A375 (cell line): ENCODE data around the gene UTP3. TPM values are rescaled to one million over a fixed set of nuclear protein-coding genes. Genes with fewer than 3 reads are reported as not detected.

Experiments used
- small RNA-seq: library from RNA; depleted of rRNA; stranded (forward); fragments of <200 nt; gene quantifications from one replicate; pipeline ENCODE3, GENCODE V24; 2014
- total RNA-seq: library from RNA; depleted of rRNA; stranded (reverse); fragments of >200 nt; shearing (Covaris generic); gene quantifications from 2 replicates; pipeline ENCODE4 v1.2.3, GENCODE V29; 2014; rRNA removed

Gene UTP3, protein sequence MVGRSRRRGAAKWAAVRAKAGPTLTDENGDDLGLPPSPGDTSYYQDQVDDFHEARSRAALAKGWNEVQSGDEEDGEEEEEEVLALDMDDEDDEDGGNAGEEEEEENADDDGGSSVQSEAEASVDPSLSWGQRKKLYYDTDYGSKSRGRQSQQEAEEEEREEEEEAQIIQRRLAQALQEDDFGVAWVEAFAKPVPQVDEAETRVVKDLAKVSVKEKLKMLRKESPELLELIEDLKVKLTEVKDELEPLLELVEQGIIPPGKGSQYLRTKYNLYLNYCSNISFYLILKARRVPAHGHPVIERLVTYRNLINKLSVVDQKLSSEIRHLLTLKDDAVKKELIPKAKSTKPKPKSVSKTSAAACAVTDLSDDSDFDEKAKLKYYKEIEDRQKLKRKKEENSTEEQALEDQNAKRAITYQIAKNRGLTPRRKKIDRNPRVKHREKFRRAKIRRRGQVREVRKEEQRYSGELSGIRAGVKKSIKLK
- total RNA-seq: 26.1 and 34.2 TPM in 2 replicates

GRCh38 chr4:70687821-70688794 lies at the start of gene UTP3:
Gene UTP3, plus strand, starts transcription at chr4:70688532. Its CDS starts 146 bp downstream, at chr4:70688678.

DNA sequence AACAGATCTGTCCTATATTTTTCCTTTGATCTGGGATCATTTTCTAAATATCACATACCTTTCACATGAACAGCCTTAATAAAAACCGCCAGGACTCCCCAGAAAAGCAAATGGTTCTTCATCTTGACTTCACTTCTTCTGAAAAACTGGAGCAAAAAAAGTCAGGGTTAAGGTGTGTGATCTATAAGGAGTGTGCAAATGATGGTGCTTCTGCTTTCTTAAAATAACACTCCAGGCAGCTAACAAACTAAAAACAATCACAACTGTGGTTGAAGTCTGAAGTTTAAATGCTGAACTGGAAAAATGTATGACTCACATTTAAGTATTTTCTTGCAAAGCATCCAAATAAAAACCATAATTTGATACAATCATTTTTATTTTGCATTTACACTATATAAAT lies 22.0 kb upstream of the UTP3 start, which contains the start of gene JCHAIN:
Gene JCHAIN (minus strand): TSS at position 140 of the 400 bp plus-strand sequence. CDS start 18 bp downstream, at position 122.

DNA sequence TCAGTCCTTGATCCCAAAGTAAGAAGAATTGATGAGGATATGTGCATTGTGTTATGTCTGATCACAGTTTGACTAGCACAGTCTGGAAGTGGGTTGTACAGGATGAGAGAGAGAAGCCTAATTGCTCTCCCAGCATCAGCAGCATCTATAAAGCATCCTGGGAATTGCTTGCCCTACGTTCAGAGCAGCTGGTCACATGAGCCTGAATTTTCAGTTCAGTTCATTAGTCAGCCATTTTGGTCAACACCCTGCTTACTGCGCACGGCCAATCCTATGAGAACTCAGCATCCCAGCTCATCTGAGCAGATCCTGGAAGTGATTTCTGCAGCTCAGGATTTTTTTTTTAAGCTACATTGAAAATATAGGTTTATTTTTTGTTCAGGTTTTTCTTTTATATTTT lies 33.4 kb downstream of the UTP3 start, which contains the start of gene RUFY3:
Gene RUFY3 (plus strand): TSS at position 218 of the 400 bp plus-strand sequence. CDS start 610 bp downstream, outside the sequence.

Small RNA genes lying within 50 kb of the gene (small RNA-seq; reads per million reads assigned to genes)
- gene RNU6-520P (not detected), gene RNU6-784P (not detected)

Other genes starting within 250 kb of the UTP3 start
- not detected in 2 replicates for gene MUC7, start 216.3 kb upstream of the UTP3 start, total RNA-seq
- gene AMTN, start 170.0 kb upstream of the UTP3 start, total RNA-seq: not detected in 2 replicates
- gene AMBN, start 96.3 kb upstream of the UTP3 start, total RNA-seq: not detected in 2 replicates
- not detected in 2 replicates for gene ENAM, start 59.8 kb upstream of the UTP3 start, total RNA-seq
- gene JCHAIN, start 22.0 kb upstream of the UTP3 start, total RNA-seq: not detected in 2 replicates
- 9.7 and 13.2 TPM in 2 replicates for gene RUFY3, start 33.4 kb downstream of the UTP3 start, total RNA-seq
- 49.3 and 57.9 TPM in 2 replicates for gene GRSF1, start 151.4 kb downstream of the UTP3 start, total RNA-seq
- gene MOB1B, start 213.8 kb downstream of the UTP3 start, total RNA-seq: 4.1 and 5.6 TPM in 2 replicates